Loucy (cell line): ENCODE data around the gene MTX3.

ENCODE experiments used
- H2AFZ ChIP-seq: fragments of 200-600 bp; sonication (generic); 2 replicates; pipeline ENCODE4 v1.6.0; 2016; ENCODE audit warnings: antibody characterized with exemption, mild to moderate bottlenecking, low read length, moderate library complexity
- H3F3A ChIP-seq: fragments of 200-600 bp; 2 replicates; pipeline ENCODE4 v1.6.0; 2016; ENCODE audit warnings: antibody characterized with exemption, low read depth, mild to moderate bottlenecking
- H3K27me3 ChIP-seq: fragments of 200-600 bp; sonication (generic); 2 replicates; pipeline ENCODE4 v1.6.1; 2014; ENCODE audit warnings: low read length, mild to moderate bottlenecking; ENCODE audit not compliant: insufficient read depth, poor library complexity, severe bottlenecking
- H3K36me3 ChIP-seq: fragments of 200-600 bp; sonication (generic); 2 replicates; pipeline ENCODE4 v1.6.1; 2016; ENCODE audit warnings: low read length; ENCODE audit not compliant: insufficient read depth
- H3K4me1 ChIP-seq: fragments of 200-600 bp; sonication (generic); 2 replicates; pipeline ENCODE4 v1.5.1; 2014; ENCODE audit warnings: low read length, mild to moderate bottlenecking; ENCODE audit not compliant: insufficient read depth, poor library complexity, severe bottlenecking
- H3K4me2 ChIP-seq: fragments of 200-600 bp; sonication (generic); 2 replicates; pipeline ENCODE4 v1.6.0; 2014; ENCODE audit warnings: antibody characterized with exemption, low read length, low read depth, mild to moderate bottlenecking; ENCODE audit not compliant: poor library complexity, severe bottlenecking
- H3K4me3 ChIP-seq: fragments of 200-600 bp; sonication (generic); 2 replicates; pipeline ENCODE4 v1.5.1; 2014; ENCODE audit warnings: low read length, mild to moderate bottlenecking, mixed read lengths; ENCODE audit not compliant: poor library complexity, severe bottlenecking
- H3K79me2 ChIP-seq: fragments of 200-600 bp; sonication (generic); 2 replicates; pipeline ENCODE4 v1.6.1; 2014; ENCODE audit warnings: low read length; ENCODE audit not compliant: insufficient read depth
- H3K9ac ChIP-seq: fragments of 200-600 bp; sonication (generic); 2 replicates; pipeline ENCODE4 v1.6.0; 2014; ENCODE audit warnings: mild to moderate bottlenecking, low read depth, low read length, moderate library complexity; ENCODE audit not compliant: poor library complexity, severe bottlenecking
- H3K9me2 ChIP-seq: fragments of 200-600 bp; sonication (generic); replicated peaks from 2 replicates; pipeline ENCODE4 v1.6.1; 2016; ENCODE audit warnings: low read depth, low read length, mixed read lengths
- H3K9me3 ChIP-seq: fragments of 200-600 bp; sonication (generic); 2 replicates; pipeline ENCODE4 v1.6.1; 2014; ENCODE audit warnings: mild to moderate bottlenecking, antibody characterized with exemption, low read length, low read depth; ENCODE audit not compliant: insufficient read depth
- H4K20me1 ChIP-seq: fragments of 200-600 bp; sonication (generic); 2 replicates; pipeline ENCODE4 v1.6.0; 2014; ENCODE audit warnings: antibody characterized with exemption, low read length, mild to moderate bottlenecking; ENCODE audit not compliant: insufficient read depth, poor library complexity, severe bottlenecking
- EZH2phosphoT487 ChIP-seq: fragments of 200-600 bp; IDR thresholded peaks from 2 replicates; pipeline ENCODE4 v1.6.1; 2018; ENCODE audit warnings: antibody characterized with exemption, mild to moderate bottlenecking, moderate library complexity, borderline replicate concordance
- TF ChIP-seq, protein P1 (sequence below): fragments of 200-600 bp; sonication (generic); conservative IDR thresholded peaks from 2 replicates; pipeline ENCODE4 v1.5.1; 2014; ENCODE audit warnings: mild to moderate bottlenecking, antibody characterized with exemption, low read length

Gene MTX3

DNA sequence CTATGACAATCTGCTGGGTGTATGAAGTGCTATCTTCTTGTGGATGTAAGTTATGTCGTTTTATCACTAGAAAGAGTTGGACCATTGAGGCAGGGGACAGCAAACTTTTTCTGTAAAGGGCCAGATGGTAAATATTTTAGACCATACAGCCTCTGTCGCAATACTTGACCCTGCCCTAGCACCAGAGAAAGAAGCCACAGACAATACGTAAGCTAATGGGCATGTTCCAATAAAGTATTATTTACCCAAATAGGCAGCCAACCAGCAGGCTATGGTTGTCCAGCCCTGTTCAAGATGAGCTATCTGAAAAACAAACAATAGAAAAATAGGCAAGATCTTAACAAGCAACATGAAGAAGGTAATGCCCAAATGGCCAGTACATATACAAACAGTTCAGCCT, 36.4 kb downstream of the MTX3 start:
- no peaks in the 10 kb centered on the region for H3F3A ChIP-seq
- H3K4me2 ChIP-seq = no peak overlapping the region
- H3K36me3 ChIP-seq = no peaks in the 10 kb centered on the region
- no peaks in the 10 kb centered on the region for H3K4me1 ChIP-seq
- TF ChIP-seq, protein P1, sequence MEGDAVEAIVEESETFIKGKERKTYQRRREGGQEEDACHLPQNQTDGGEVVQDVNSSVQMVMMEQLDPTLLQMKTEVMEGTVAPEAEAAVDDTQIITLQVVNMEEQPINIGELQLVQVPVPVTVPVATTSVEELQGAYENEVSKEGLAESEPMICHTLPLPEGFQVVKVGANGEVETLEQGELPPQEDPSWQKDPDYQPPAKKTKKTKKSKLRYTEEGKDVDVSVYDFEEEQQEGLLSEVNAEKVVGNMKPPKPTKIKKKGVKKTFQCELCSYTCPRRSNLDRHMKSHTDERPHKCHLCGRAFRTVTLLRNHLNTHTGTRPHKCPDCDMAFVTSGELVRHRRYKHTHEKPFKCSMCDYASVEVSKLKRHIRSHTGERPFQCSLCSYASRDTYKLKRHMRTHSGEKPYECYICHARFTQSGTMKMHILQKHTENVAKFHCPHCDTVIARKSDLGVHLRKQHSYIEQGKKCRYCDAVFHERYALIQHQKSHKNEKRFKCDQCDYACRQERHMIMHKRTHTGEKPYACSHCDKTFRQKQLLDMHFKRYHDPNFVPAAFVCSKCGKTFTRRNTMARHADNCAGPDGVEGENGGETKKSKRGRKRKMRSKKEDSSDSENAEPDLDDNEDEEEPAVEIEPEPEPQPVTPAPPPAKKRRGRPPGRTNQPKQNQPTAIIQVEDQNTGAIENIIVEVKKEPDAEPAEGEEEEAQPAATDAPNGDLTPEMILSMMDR = no peak
- no peak for TF ChIP-seq EZH2phosphoT487
- no peaks in the 10 kb centered on the region for H3K9me3 ChIP-seq
- no peaks in the 10 kb centered on the region for H3K27me3 ChIP-seq
- no peaks in the 10 kb centered on the region for H3K9me2 ChIP-seq
- H2AFZ ChIP-seq = no peak overlapping the region
- H3K9ac ChIP-seq = no peak overlapping the region
- H3K79me2 ChIP-seq = no peaks in the 10 kb centered on the region
- H3K4me3 ChIP-seq = no peak overlapping the region
- H4K20me1 ChIP-seq = no peaks in the 10 kb centered on the region

DNA sequence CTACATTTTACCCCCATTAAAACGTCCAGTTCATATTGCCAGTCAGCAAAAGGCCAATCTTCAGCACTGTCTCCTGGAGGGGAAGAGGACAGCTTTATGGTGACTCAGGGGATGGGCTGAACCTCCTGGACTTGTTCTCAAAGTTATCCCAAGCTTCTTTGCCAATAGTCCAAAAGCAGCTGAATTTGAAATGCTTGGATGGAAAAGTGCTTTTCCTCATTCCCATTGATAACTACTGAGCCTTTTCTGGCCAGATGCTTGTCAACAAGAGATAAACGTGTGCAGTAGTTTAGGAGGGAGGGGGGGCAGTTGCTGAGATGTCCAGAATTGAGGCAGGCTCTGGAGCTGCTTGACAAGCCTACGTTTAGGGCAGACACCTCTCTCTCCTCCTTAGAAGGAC, 43.5 kb downstream of the MTX3 start:
- Histone ChIP-seq H3K9ac (no peak overlapping the region), H3K9me2 (no peaks in the 10 kb centered on the region), H3K9me3 (no peaks in the 10 kb centered on the region), H3K4me3 (no peak overlapping the region), H3K4me2 (no peak overlapping the region), H2AFZ (no peak overlapping the region), H3K79me2 (no peaks in the 10 kb centered on the region), H3K27me3 (no peaks in the 10 kb centered on the region), H4K20me1 (no peaks in the 10 kb centered on the region), H3F3A (no peaks in the 10 kb centered on the region), H3K4me1 (no peaks in the 10 kb centered on the region), H3K36me3 (no peaks in the 10 kb centered on the region)
- TF ChIP-seq, protein P1 = no peak
- no peak for TF ChIP-seq EZH2phosphoT487

DNA sequence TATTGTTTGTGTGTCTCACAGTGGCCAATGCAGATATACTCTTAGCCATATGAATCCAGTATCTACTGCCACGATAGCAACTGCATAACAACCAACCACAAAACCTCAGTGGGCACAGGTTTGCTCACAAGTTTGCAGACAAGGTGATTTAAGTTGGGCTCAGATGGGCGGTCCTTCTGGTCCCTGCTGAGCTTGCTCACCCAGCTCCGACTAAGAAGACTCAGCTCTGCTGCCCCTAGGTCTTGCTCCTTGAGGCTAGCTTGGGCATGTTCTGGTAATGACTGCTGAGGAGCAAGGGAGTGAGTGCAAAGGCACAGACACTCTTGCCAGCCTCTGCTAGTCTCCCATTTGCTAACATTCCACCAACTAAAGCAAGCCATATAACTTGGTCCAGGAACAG, 52.6 kb downstream of the MTX3 start:
- Histone ChIP-seq H3K79me2 (no peaks in the 10 kb centered on the region), H3K9me3 (no peaks in the 10 kb centered on the region), H3K4me2 (peak overlapping the region; percentile 1), H3K4me1 (peaks cover 17% of the 10 kb centered on the region), H3F3A (no peaks in the 10 kb centered on the region), H3K9me2 (no peaks in the 10 kb centered on the region), H3K36me3 (no peaks in the 10 kb centered on the region), H2AFZ (no peak overlapping the region; the same call in 1 of the 2 replicates), H4K20me1 (no peaks in the 10 kb centered on the region), H3K4me3 (no peak overlapping the region), H3K27me3 (no peaks in the 10 kb centered on the region), H3K9ac (peak overlapping the region; percentile 38)
- TF ChIP-seq, protein P1 = no peak
- TF ChIP-seq EZH2phosphoT487 = no peak
